ENCODE measurements around the gene STPG1.

Gene STPG1

DNA sequence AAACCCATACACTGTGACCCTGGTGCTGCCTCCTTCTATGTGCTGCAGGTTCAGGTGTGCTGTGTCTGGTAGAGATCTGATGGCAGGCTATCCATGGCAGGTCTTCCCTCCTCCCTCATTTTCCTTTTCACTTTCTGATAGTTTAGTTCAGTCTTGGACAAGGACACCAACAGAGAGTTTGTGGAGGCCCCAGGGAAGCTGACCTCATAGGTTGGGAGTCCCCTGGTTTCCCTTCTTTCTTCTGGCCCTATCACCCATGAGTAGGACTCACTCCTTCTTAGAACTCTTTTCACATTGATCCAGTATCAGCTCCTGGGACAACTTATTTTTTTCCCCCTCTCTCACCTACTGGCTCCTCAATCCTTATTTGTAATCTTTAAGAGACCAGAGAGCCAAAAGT is 86.1 kb downstream of the STPG1 start:
- H3K79me2 ChIP-seq (ENCODE audit: insufficient read depth, low read length): no peaks in the 10 kb centered on the region
- DNase-seq (no peak), ATAC-seq (ENCODE audit: insufficient read depth, low read depth) (no peak)
- H4K20me1 ChIP-seq (ENCODE audit: insufficient read depth, low read length): peaks cover 50% of the 10 kb centered on the region
- no peak overlapping the region for H3K4me2 ChIP-seq (ENCODE audit: insufficient read depth, low read length)
- TF ChIP-seq EZH2 (IDR thresholded peaks at IDR 0.05; ENCODE audit: borderline replicate concordance, low read depth, low read length, severe bottlenecking) (no peak), CTCF (IDR thresholded peaks at IDR 0.05; ENCODE audit: borderline replicate concordance, extremely low read depth, low read length, poor library complexity, severe bottlenecking) (no peak)
- H3K27ac ChIP-seq (ENCODE audit: low read length): no peak overlapping the region
- no peak overlapping the region for H3K4me3 ChIP-seq (ENCODE audit: low read depth in 1 of 2, low read length in 2 of 2)
- peaks cover 87% of the 10 kb centered on the region for H3K27me3 ChIP-seq (ENCODE audit: insufficient read depth, low read length, poor library complexity)
- no peak overlapping the region for H2AFZ ChIP-seq (ENCODE audit: low read depth, low read length)
- no peak overlapping the region for H3K9ac ChIP-seq (ENCODE audit: low read depth, low read length)
- no peaks in the 10 kb centered on the region for H3K9me3 ChIP-seq (ENCODE audit: insufficient read depth, low read length, severe bottlenecking)
- H3K4me1 ChIP-seq (ENCODE audit: insufficient read depth, low read length): peaks cover 7% of the 10 kb centered on the region
- no peaks in the 10 kb centered on the region for H3K36me3 ChIP-seq (ENCODE audit: insufficient read depth, low read length)

- Histone ChIP-seq H2AFZ (ENCODE audit: low read depth, low read length) (no peak overlapping the region), H3K4me2 (ENCODE audit: insufficient read depth, low read length) (no peak overlapping the region)
Measured at GRCh38 chr1:24325587-24326449, 87.8 kb downstream of the STPG1 start.

DNA sequence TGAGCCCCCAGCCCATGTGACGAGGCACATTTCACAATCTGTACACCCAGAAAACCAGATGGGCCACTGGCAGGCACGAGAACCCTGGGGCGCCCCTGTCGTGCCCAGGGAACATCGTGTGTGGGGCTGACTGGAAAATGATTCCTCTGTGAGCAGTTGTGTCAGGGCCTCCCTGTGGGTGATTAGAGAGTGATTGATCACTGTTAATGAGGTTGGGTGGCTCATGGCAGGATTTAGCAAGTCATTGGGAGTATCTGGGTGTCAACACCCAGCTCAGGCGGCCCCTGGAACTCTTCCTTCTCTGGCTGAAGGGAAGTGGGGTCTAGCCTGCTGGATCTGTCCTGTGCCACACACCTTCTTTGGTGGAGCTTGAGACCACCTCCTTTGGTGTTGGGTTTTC is 88.7 kb downstream of the STPG1 start:
- Histone ChIP-seq H3K4me1 (ENCODE audit: insufficient read depth, low read length) (peaks cover 26% of the 10 kb centered on the region), H3K9ac (ENCODE audit: low read depth, low read length) (no peak overlapping the region), H3K36me3 (ENCODE audit: insufficient read depth, low read length) (no peaks in the 10 kb centered on the region), H3K27ac (ENCODE audit: low read length) (no peak overlapping the region), H3K27me3 (ENCODE audit: insufficient read depth, low read length, poor library complexity) (peaks cover 89% of the 10 kb centered on the region), H3K79me2 (ENCODE audit: insufficient read depth, low read length) (no peaks in the 10 kb centered on the region), H3K4me3 (ENCODE audit: low read depth in 1 of 2, low read length in 2 of 2) (no peak overlapping the region), H3K4me2 (ENCODE audit: insufficient read depth, low read length) (no peak overlapping the region), H2AFZ (ENCODE audit: low read depth, low read length) (no peak overlapping the region), H4K20me1 (ENCODE audit: insufficient read depth, low read length) (peaks cover 76% of the 10 kb centered on the region), H3K9me3 (ENCODE audit: insufficient read depth, low read length, severe bottlenecking) (no peaks in the 10 kb centered on the region)
- TF ChIP-seq EZH2 (IDR thresholded peaks at IDR 0.05; ENCODE audit: borderline replicate concordance, low read depth, low read length, severe bottlenecking) (no peak), CTCF (IDR thresholded peaks at IDR 0.05; ENCODE audit: borderline replicate concordance, extremely low read depth, low read length, poor library complexity, severe bottlenecking) (no peak)
- DNase-seq (no peak), ATAC-seq (ENCODE audit: insufficient read depth, low read depth) (no peak)

More at GRCh38 chr1:24325587-24326449, 87.8 kb downstream of the STPG1 start:
- Histone ChIP-seq H3K9ac (ENCODE audit: low read depth, low read length) (no peak overlapping the region), H3K36me3 (ENCODE audit: insufficient read depth, low read length) (no peaks in the 10 kb centered on the region), H3K27me3 (ENCODE audit: insufficient read depth, low read length, poor library complexity) (peaks cover 87% of the 10 kb centered on the region), H3K4me3 (ENCODE audit: low read depth in 1 of 2, low read length in 2 of 2) (no peak overlapping the region), H4K20me1 (ENCODE audit: insufficient read depth, low read length) (peaks cover 66% of the 10 kb centered on the region), H3K27ac (ENCODE audit: low read length) (no peak overlapping the region), H3K4me1 (ENCODE audit: insufficient read depth, low read length) (peaks cover 23% of the 10 kb centered on the region), H3K9me3 (ENCODE audit: insufficient read depth, low read length, severe bottlenecking) (no peaks in the 10 kb centered on the region), H3K79me2 (ENCODE audit: insufficient read depth, low read length) (no peaks in the 10 kb centered on the region)
- TF ChIP-seq CTCF (IDR thresholded peaks at IDR 0.05; ENCODE audit: borderline replicate concordance, extremely low read depth, low read length, poor library complexity, severe bottlenecking) (no peak), EZH2 (IDR thresholded peaks at IDR 0.05; ENCODE audit: borderline replicate concordance, low read depth, low read length, severe bottlenecking) (no peak)
- DNase-seq (no peak), ATAC-seq (ENCODE audit: insufficient read depth, low read depth) (no peak)
